ENCODE measurements around the gene GPER1. TPM values are rescaled to one million over a fixed set of nuclear protein-coding genes. Genes with fewer than 3 reads are reported as not detected.

GPER1 gene
- total RNA-seq, 1 experiment from 2014 or later, result not detected

DNA sequence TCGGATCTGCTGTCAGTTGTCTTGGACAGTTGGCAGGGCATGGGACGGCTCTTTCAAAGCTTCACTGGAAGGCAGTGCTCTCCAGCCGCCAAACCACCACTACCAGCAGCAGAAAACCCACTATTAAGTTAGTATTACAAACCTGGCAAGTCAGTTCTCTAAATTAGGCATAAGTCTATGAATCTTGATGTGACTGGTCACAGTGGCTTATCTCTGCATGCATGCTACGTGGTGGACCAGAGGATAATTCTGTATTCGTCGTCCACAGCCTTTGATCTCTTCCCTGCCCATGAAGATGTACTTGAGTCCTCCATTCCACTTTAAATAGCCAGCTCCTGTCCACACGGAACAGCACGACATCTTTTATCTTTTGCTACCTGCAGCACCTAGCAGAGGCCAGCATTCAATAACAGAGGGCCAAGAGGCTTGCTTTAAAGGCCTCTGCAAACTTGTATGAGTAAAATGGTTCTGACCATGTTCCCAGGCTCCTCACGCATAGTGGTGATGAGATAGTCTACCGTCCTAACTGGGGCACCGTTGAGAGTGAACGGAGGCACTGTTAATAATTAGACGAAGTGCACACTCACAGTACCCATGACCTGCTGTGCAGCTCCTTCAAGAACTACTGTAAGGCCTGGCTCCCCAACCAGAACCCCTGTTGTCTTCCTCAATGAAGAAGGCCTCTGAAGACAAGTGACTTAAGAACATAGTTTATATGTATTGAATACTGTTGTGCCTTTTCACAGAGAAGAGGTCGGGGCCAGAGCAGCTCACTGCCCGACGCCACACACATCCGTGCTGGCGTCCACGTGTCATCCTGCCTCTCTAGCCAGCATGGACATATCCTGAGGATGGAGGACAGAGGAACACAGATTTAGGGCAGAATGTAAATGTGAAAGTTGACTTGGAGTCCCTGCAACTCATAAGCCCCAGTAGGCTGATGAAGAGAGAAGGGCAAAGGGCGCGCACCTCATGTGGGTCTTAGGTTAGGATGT, 42.5 kb upstream of the GPER1 start:
- H2BK15ac ChIP-seq (ENCODE audit: low read depth, low read length), result no peak overlapping the region
- TF ChIP-seq CTCF (conservative IDR thresholded peaks at IDR 0.05), result no peak
- no peak overlapping the region for H2AK5ac ChIP-seq (ENCODE audit: insufficient read length, low read length)
- no peak overlapping the region for H3K56ac ChIP-seq (ENCODE audit: insufficient read length, low read depth, low read length)
- H2BK120ac ChIP-seq (ENCODE audit: low read depth, low read length, poor library complexity, severe bottlenecking), result no peak overlapping the region
- no peak overlapping the region for H2BK5ac ChIP-seq (ENCODE audit: insufficient read length, low read length)
- no peak overlapping the region for H4K5ac ChIP-seq (ENCODE audit: insufficient read length, low read depth, low read length)
- H3K79me1 ChIP-seq (ENCODE audit: insufficient read depth, low read depth, low read length, poor library complexity, severe bottlenecking), result no peaks in the 10 kb centered on the region
- peaks cover 5% of the 10 kb centered on the region for H3K23me2 ChIP-seq (ENCODE audit: insufficient read length, low read depth, low read length, poor library complexity, severe bottlenecking)
- H4K8ac ChIP-seq (replicated peaks; ENCODE audit: insufficient read length, low read depth, low read length), result no peak overlapping the region
- no peak overlapping the region for H3K4ac ChIP-seq (ENCODE audit: low read depth, low read length)
- Mint-ChIP-seq H3K9me3 (no peaks in the 10 kb centered on the region), H3K27ac (peak overlapping the region in 1 of 3 experiments; percentile 93; a peak in 2 of 7 replicates), H3K4me1 (peaks cover 36 to 58% of the 10 kb centered on the region in 2 experiments), H3K4me3 (peak overlapping the region; percentile 61 to 86), H3K36me3 (ENCODE audit: insufficient read depth in 1 of 3, low read depth in 3 of 3) (no peaks in the 10 kb centered on the region), H3K27me3 (ENCODE audit: low read depth) (no peaks in the 10 kb centered on the region; the same call in 1 of the 2 replicates)
- no peak overlapping the region for H3K9ac ChIP-seq (ENCODE audit: extremely low read depth, insufficient read length, low read length)
- peak overlapping the region; percentile 56 for H3K4me2 ChIP-seq (ENCODE audit: insufficient read depth, insufficient read length, low read length)
- WGBS (ENCODE audit: extremely low coverage, insufficient read length, low lambda C conversion rate), result no CpG with 5 or more reads among the region's 21 CpGs
- H3T11ph ChIP-seq (ENCODE audit: low read length), result no peak overlapping the region
- no peak overlapping the region for H2BK12ac ChIP-seq (ENCODE audit: insufficient read length, low read depth, low read length)
- H4K20me1 ChIP-seq (ENCODE audit: control insufficient read depth, insufficient read depth, insufficient read length), result no peaks in the 10 kb centered on the region
- no peaks in the 10 kb centered on the region for H3K79me2 ChIP-seq (ENCODE audit: insufficient read depth, low read length)
- no peaks in the 10 kb centered on the region for H3K27me3 ChIP-seq (ENCODE audit: insufficient read depth, low read length)
- H3K18ac ChIP-seq (ENCODE audit: insufficient read length, low read depth, low read length), result no peak overlapping the region
- H2BK20ac ChIP-seq (ENCODE audit: low read depth, low read length, poor library complexity, severe bottlenecking), result no peak overlapping the region
- H2AFZ ChIP-seq (ENCODE audit: low read length), result no peak overlapping the region
- H3K27ac ChIP-seq (ENCODE audit: insufficient read length, low read depth, low read length), result no peak overlapping the region
- DNase-seq, result no peak
- H3K14ac ChIP-seq (ENCODE audit: insufficient read depth, low read length), result no peak overlapping the region
- H3K23ac ChIP-seq (ENCODE audit: insufficient read length, low read depth, low read length), result no peak overlapping the region
- no peak overlapping the region for H4K91ac ChIP-seq (ENCODE audit: insufficient read length, low read depth, low read length)
- peaks cover 4% of the 10 kb centered on the region; the same call in 1 of the 2 replicates for H3K4me1 ChIP-seq (ENCODE audit: insufficient read depth, low read length)
- H3K9me3 ChIP-seq (ENCODE audit: control insufficient read depth, low read depth, low read length), result no peaks in the 10 kb centered on the region

Data from H9 (cell line).